IMR-90 (cell line): ENCODE measurements around the gene MIA2. TPM values are rescaled to one million over a fixed set of nuclear protein-coding genes. Genes with fewer than 3 reads are reported as not detected.

Experiments used
- ATAC-seq: fragments of 200-7000 bp; cut with Tn5 transposase; 2 replicates; pipeline ENCODE4 v1.9.1; 2020; ENCODE audit warnings: low read depth, mild to moderate bottlenecking, moderate library complexity
- BruUV-seq: library from RNA; stranded (reverse); fragments of 400-500 nt; replicated peaks from 2 replicates; lab custom pipeline; 2021; lab: Mats Ljungman, UMichigan
- CTCF ChIA-PET: fragments of 300-600 bp; formaldehyde crosslinking; extraction: SDS; loops from one replicate; lab custom pipeline; 2021; ENCODE audit warnings: antibody characterized with exemption; lab: Yijun Ruan, JAX
- POLR2A ChIA-PET: fragments of 300-600 bp; sonication (Branson Sonifier 250); formaldehyde crosslinking; loops from one replicate; lab custom pipeline; 2022; ENCODE audit warnings: antibody characterized with exemption; ENCODE audit not compliant: unreplicated experiment; lab: Charles Lee
- DNase-seq: peaks from one replicate; pipeline ENCODE4 v3.0.0; 2013
- H2AFZ ChIP-seq: replicated peaks from 2 replicates; pipeline ENCODE3; 2013; ENCODE audit warnings: low read length, mild to moderate bottlenecking; ENCODE audit not compliant: poor library complexity
- H2AK5ac ChIP-seq: 2 replicates; pipeline ENCODE4 v1.6.1; 2013; ENCODE audit warnings: low read depth, low read length, inconsistent platforms
- H2AK9ac ChIP-seq: replicated peaks from 2 replicates; pipeline ENCODE3; 2013; ENCODE audit warnings: mild to moderate bottlenecking, low read depth, low read length, moderate library complexity; ENCODE audit not compliant: poor library complexity
- H2BK120ac ChIP-seq: 2 replicates; pipeline ENCODE4 v1.6.1; 2013; ENCODE audit warnings: low read depth, low read length, inconsistent platforms
- H2BK15ac ChIP-seq: 3 replicates; pipeline ENCODE4 v1.6.1; 2013; ENCODE audit warnings: low read depth, low read length, inconsistent platforms
- H2BK20ac ChIP-seq: 2 replicates; pipeline ENCODE4 v1.6.1; 2013; ENCODE audit warnings: low read depth, mild to moderate bottlenecking, inconsistent platforms, low read length, moderate library complexity
- H2BK5ac ChIP-seq: 2 replicates; pipeline ENCODE4 v1.6.1; 2013; ENCODE audit warnings: mild to moderate bottlenecking, low read depth, low read length, inconsistent platforms; ENCODE audit not compliant: poor library complexity, severe bottlenecking
- H3K14ac ChIP-seq: replicated peaks from 2 replicates; pipeline ENCODE4 v1.6.1; 2013; ENCODE audit warnings: low read depth, low read length, inconsistent platforms
- H3K18ac ChIP-seq: 2 replicates; pipeline ENCODE4 v1.6.1; 2013; ENCODE audit warnings: low read depth, low read length, control low read depth
- H3K23ac ChIP-seq: 2 replicates; pipeline ENCODE4 v1.6.1; 2013; ENCODE audit warnings: low read depth, low read length, inconsistent platforms
- H3K27ac ChIP-seq: 2 replicates; pipeline ENCODE4 v1.5.1; 2013; ENCODE audit warnings: mild to moderate bottlenecking, control low read depth, low read length; ENCODE audit not compliant: insufficient read depth
- H3K27me3 ChIP-seq: 2 replicates; pipeline ENCODE4 v1.6.1; 2013; ENCODE audit warnings: low read length; ENCODE audit not compliant: control insufficient read depth, insufficient read depth
- H3K36me3 ChIP-seq: 2 replicates; pipeline ENCODE4 v1.6.1; 2013; ENCODE audit warnings: low read length, mixed read lengths; ENCODE audit not compliant: control insufficient read depth, insufficient read depth
- H3K4ac ChIP-seq: 2 replicates; pipeline ENCODE4 v1.6.1; 2013; ENCODE audit warnings: low read depth, low read length, inconsistent platforms
- H3K4me1 ChIP-seq: 2 replicates; pipeline ENCODE4 v1.6.1; 2013; ENCODE audit warnings: low read length, mixed read lengths; ENCODE audit not compliant: control insufficient read depth, insufficient read depth
- H3K4me2 ChIP-seq: 2 replicates; pipeline ENCODE4 v1.6.1; 2013; ENCODE audit warnings: low read depth, mild to moderate bottlenecking, control low read depth, low read length, moderate library complexity
- H3K4me3 ChIP-seq: 2 replicates; pipeline ENCODE4 v1.5.1; 2013; ENCODE audit warnings: low read depth, mild to moderate bottlenecking, control low read depth, low read length, moderate library complexity; ENCODE audit not compliant: insufficient read depth
- H3K56ac ChIP-seq: 2 replicates; pipeline ENCODE4 v1.6.1; 2013; ENCODE audit warnings: low read length, inconsistent platforms; ENCODE audit not compliant: insufficient read depth; ENCODE audit errors: extremely low read depth
- H3K79me1 ChIP-seq, 2 experiments: 2 replicates each; pipeline ENCODE4 v1.6.1; 2013; ENCODE audit warnings: low read length in 2 of 2, inconsistent platforms in 1 of 2, low read depth in 1 of 2
- H3K9ac ChIP-seq: 2 replicates; pipeline ENCODE4 v1.6.1; 2013; ENCODE audit warnings: low read depth, low read length, control low read depth
- H3K9me1 ChIP-seq: 2 replicates; pipeline ENCODE4 v1.6.1; 2013; ENCODE audit warnings: low read length, inconsistent platforms; ENCODE audit not compliant: insufficient read depth
- H3K9me3 ChIP-seq: 2 replicates; pipeline ENCODE4 v1.6.1; 2013; ENCODE audit warnings: low read length; ENCODE audit not compliant: control insufficient read depth, insufficient read depth
- H4K20me1 ChIP-seq: 2 replicates; pipeline ENCODE4 v1.6.1; 2013; ENCODE audit warnings: low read length, inconsistent platforms; ENCODE audit not compliant: insufficient read depth
- H4K5ac ChIP-seq: 2 replicates; pipeline ENCODE4 v1.6.1; 2013; ENCODE audit warnings: mild to moderate bottlenecking, low read depth, low read length, control low read depth
- H4K8ac ChIP-seq, 2 experiments: 2 replicates each; pipeline ENCODE4 v1.6.1; 2013; ENCODE audit warnings: low read depth in 2 of 2, low read length in 2 of 2, control low read depth in 1 of 2, inconsistent platforms in 1 of 2
- H4K91ac ChIP-seq: 2 replicates; pipeline ENCODE4 v1.6.1; 2013; ENCODE audit warnings: low read depth, low read length, inconsistent platforms; ENCODE audit not compliant: insufficient read depth
- BHLHE40 ChIP-seq: fragments of 150-350 bp; IDR thresholded peaks from 2 replicates; pipeline ENCODE4 v1.6.1; 2016; ENCODE audit warnings: mild to moderate bottlenecking, low read depth, low read length
- CEBPB ChIP-seq: IDR thresholded peaks from 2 replicates; pipeline ENCODE4 v1.6.1; 2012; ENCODE audit warnings: low read depth, low read length, improper control_type of control experiment
- CHD1 ChIP-seq: IDR thresholded peaks from 2 replicates; pipeline ENCODE4 v1.6.1; 2012; ENCODE audit warnings: low read depth, low read length, improper control_type of control experiment
- FOS ChIP-seq: fragments of 150-350 bp; IDR thresholded peaks from 2 replicates; pipeline ENCODE4 v1.6.1; 2016; ENCODE audit warnings: low read depth, low read length
- MAZ ChIP-seq: IDR thresholded peaks from 2 replicates; pipeline ENCODE4 v1.6.1; 2012; ENCODE audit warnings: low read depth, mild to moderate bottlenecking, low read length, improper control_type of control experiment, moderate library complexity, borderline replicate concordance
- MXI1 ChIP-seq: IDR thresholded peaks from 2 replicates; pipeline ENCODE4 v1.6.1; 2012; ENCODE audit warnings: low read depth, mild to moderate bottlenecking, low read length, moderate library complexity, borderline replicate concordance
- POLR2A ChIP-seq: IDR thresholded peaks from 2 replicates; pipeline ENCODE4 v1.6.1; 2012; ENCODE audit warnings: mild to moderate bottlenecking, low read depth, low read length
- RAD21 ChIP-seq: IDR thresholded peaks from 2 replicates; pipeline ENCODE4 v1.6.1; 2012; ENCODE audit warnings: low read length, improper control_type of control experiment
- RCOR1 ChIP-seq: IDR thresholded peaks from 2 replicates; pipeline ENCODE4 v1.6.1; 2012; ENCODE audit warnings: mild to moderate bottlenecking, low read length, improper control_type of control experiment; ENCODE audit not compliant: insufficient replicate concordance
- RFX5 ChIP-seq: IDR thresholded peaks from 2 replicates; pipeline ENCODE4 v1.8.0; 2012; ENCODE audit warnings: low read depth, mild to moderate bottlenecking, low read length, moderate library complexity
- SMC3 ChIP-seq: fragments of 150-350 bp; IDR thresholded peaks from 2 replicates; pipeline ENCODE4 v1.6.1; 2016; ENCODE audit warnings: low read depth, mild to moderate bottlenecking, antibody characterized with exemption, low read length, moderate library complexity
- WGBS, 2 experiments: methylation state at CpG; one replicate each; pipeline versions ENCODE4 v1.1.5 to v1.1.7; 2013; ENCODE audit warnings: missing lambda C conversion rate in 2 of 2; ENCODE audit not compliant: insufficient read length in 1 of 2; ENCODE audit errors: extremely low coverage in 2 of 2; 5-methylcytosine and 5-hydroxymethylcytosine counted together
- dilution Hi-C: fragments of 300-500 bp; cut with HindIII; formaldehyde crosslinking; loops from one replicate; pipeline ENCODE4 v1.14.3; 2018; ENCODE audit warnings: low sequenced_read_pairs; ENCODE audit not compliant: unreplicated experiment
- in situ Hi-C: fragments of 300-500 bp; cut with MboI; formaldehyde crosslinking; loops from 3 replicates; pipeline ENCODE4 v1.14.3; 2019; ENCODE audit warnings: low sequenced_read_pairs, inconsistent platforms, mixed read lengths
- intact Hi-C: fragments of 100-400 bp; cut with micrococcal nuclease; formaldehyde crosslinking; loops from 2 replicates; pipeline ENCODE4 v1.10.0; 2022
- polyA plus RNA-seq, 3 experiments: library from polyadenylated mRNA; depleted of rRNA; stranded (reverse); fragments of >200 nt; gene quantifications; 2 replicates each; pipeline ENCODE4 v1.2.3, GENCODE V29; 2012; ENCODE audit warnings: low replicate concordance in 1 of 3
- total RNA-seq: library from RNA; depleted of rRNA; stranded (reverse); fragments of >200 nt; gene quantifications from 2 replicates; pipeline ENCODE4 v1.2.3, GENCODE V29; 2012
- TF ChIP-seq, protein P1 (sequence below): fragments of 150-350 bp; IDR thresholded peaks from 2 replicates; pipeline ENCODE4 v1.6.1; 2016; ENCODE audit warnings: low read depth, mild to moderate bottlenecking, low read length, moderate library complexity, borderline replicate concordance

The MIA2 gene
- total and polyA plus RNA-seq, 2 of the 4 experiments (the other 2 are of a cell fraction), result 3.9 to 6.8 TPM

DNA sequence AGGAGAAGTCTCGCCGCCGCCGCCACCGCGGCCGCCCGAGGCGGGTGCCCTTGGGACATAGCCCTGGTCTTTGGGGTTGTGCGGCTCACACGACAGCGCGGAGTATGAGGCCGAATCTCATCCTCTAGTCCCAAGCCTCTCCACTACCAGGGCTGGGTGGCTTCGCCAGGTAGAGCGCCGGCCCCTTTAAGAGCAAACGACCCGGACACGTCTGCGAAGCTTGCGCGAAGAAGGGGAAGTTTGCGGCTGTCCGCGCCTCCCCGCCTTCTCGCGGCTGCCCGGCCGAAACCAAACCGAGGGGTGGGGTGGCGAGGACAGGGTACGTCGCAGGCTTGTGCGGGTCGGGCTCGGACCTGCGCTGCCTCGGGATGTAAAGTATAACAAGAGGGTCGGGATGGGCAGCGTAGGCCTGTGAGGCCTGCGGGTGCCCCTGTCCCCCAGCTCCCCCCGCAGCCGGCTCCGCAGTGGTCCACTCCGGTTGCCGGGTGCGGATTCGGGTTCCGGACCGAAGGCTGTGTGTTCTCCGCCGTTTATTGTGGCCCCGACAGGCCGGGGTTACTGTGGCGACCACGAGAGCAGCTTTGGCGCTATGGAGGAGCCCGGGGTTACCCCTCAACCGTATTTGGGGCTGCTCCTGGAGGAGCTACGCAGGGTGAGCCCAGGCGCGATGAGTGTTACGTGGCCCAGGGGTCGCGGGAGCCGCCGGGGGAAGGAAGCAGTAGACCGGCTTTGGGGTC, 33.3 kb downstream of the MIA2 start:
- H4K20me1 ChIP-seq, result peaks cover 2% of the 10 kb centered on the region; the same call in 1 of the 2 replicates
- no peaks in the 10 kb centered on the region for H3K36me3 ChIP-seq
- H4K91ac ChIP-seq, result peak overlapping the region; percentile 100
- in situ Hi-C loops (no loop called here), intact Hi-C loops (loop anchor here (2.0 to 10.0 kb wide), 3 partner anchors 96 to 165 kb away; partner anchors contain the start of genes FBXO33, SEC23A and TRAPPC6B), dilution Hi-C loops (no loop called here)
- peak overlapping the region; percentile 74 for H2AK5ac ChIP-seq
- H3K79me1 ChIP-seq, result peaks cover 8 to 32% of the 10 kb centered on the region in 2 experiments; a peak in 3 of 4 replicates
- ChIA-PET POLR2A (interaction anchor here (0.6 kb wide), 2 partner anchors 30 to 44 kb away, joined by 3 to 6 read pairs; no protein-coding TSS in a partner anchor), CTCF (no interaction called here)
- peak overlapping the region; percentile 70 for H3K4me3 ChIP-seq
- peaks cover 2% of the 10 kb centered on the region; the same call in 1 of the 2 replicates for H3K4me1 ChIP-seq
- H3K27ac ChIP-seq, result peak overlapping the region; percentile 95
- peak overlapping the region; percentile 97; the same call in 2 of the 3 replicates for H2BK15ac ChIP-seq
- peak overlapping the region; percentile 90 for H4K5ac ChIP-seq
- H3K9ac ChIP-seq, result peak overlapping the region; percentile 89
- H3K9me1 ChIP-seq, result no peaks in the 10 kb centered on the region
- peak overlapping the region; percentile 98; the same call in 1 of the 2 replicates for H2BK20ac ChIP-seq
- ATAC-seq (peak; percentile 95), DNase-seq (peak; percentile 81)
- peak overlapping the region; percentile 95 for H3K18ac ChIP-seq
- WGBS, 2 experiments, result 0% methylated on average over 18 of the region's 70 CpGs; no CpG with 5 or more reads in 1 of the 2 experiments
- H2BK120ac ChIP-seq, result peak overlapping the region; percentile 99
- H2AFZ ChIP-seq, result peak overlapping the region; percentile 100
- peak overlapping the region; percentile 99 for H3K14ac ChIP-seq
- no peaks in the 10 kb centered on the region for H3K27me3 ChIP-seq
- H2AK9ac ChIP-seq, result peak overlapping the region; percentile 98
- H3K4ac ChIP-seq, result peak overlapping the region; percentile 98
- peak; percentile 96 for TF ChIP-seq BHLHE40
- TF ChIP-seq MAZ, result no peak
- peak; percentile 68 for TF ChIP-seq POLR2A
- no peak; the same call in 1 of the 2 replicates for TF ChIP-seq RAD21
- no peak for TF ChIP-seq MXI1
- TF ChIP-seq, protein P1, sequence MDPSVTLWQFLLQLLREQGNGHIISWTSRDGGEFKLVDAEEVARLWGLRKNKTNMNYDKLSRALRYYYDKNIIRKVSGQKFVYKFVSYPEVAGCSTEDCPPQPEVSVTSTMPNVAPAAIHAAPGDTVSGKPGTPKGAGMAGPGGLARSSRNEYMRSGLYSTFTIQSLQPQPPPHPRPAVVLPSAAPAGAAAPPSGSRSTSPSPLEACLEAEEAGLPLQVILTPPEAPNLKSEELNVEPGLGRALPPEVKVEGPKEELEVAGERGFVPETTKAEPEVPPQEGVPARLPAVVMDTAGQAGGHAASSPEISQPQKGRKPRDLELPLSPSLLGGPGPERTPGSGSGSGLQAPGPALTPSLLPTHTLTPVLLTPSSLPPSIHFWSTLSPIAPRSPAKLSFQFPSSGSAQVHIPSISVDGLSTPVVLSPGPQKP, result no peak
- TF ChIP-seq FOS, result no peak
- TF ChIP-seq CEBPB, result no peak
- no peak for TF ChIP-seq SMC3
- TF ChIP-seq RCOR1, result no peak
- TF ChIP-seq CHD1, result no peak; the same call in 1 of the 2 replicates
- TF ChIP-seq RFX5, result no peak
- peak overlapping the region; percentile 96 to 100 for H4K8ac ChIP-seq
- no peaks in the 10 kb centered on the region for H3K9me3 ChIP-seq
- H2BK5ac ChIP-seq, result peak overlapping the region; percentile 96
- H3K23ac ChIP-seq, result peak overlapping the region; percentile 96
- no TSS peak for BruUV-seq
- peak overlapping the region; percentile 99 for H3K4me2 ChIP-seq
- peak overlapping the region; percentile 91 for H3K56ac ChIP-seq
